Panc1 (cell line): ENCODE measurements around the gene IL22. TPM values are rescaled to one million over a fixed set of nuclear protein-coding genes. Genes with fewer than 3 reads are reported as not detected.

ENCODE experiments used
- ATAC-seq: fragments of 200-7000 bp; cut with Tn5 transposase; 2 replicates; pipeline ENCODE4 v1.9.1; 2020; ENCODE audit warnings: mild to moderate bottlenecking, moderate library complexity
- BruUV-seq: library from RNA; stranded (reverse); fragments of 400-500 nt; replicated peaks from 2 replicates; lab custom pipeline; 2021; lab: Mats Ljungman, UMichigan
- CTCF ChIA-PET: fragments of 300-600 bp; sonication (Branson Sonifier 250); formaldehyde crosslinking; loops from one replicate; lab custom pipeline; 2022; ENCODE audit warnings: antibody characterized with exemption; lab: Charles Lee
- POLR2A ChIA-PET: fragments of 300-600 bp; sonication (Branson Sonifier 250); formaldehyde crosslinking; loops from one replicate; lab custom pipeline; 2022; ENCODE audit warnings: antibody characterized with exemption; lab: Charles Lee
- DNase-seq: peaks from one replicate; pipeline ENCODE4 v3.0.0-alpha.2; 2010; ENCODE audit warnings: low read depth, low spot score
- H3K27ac ChIP-seq: 2 replicates; pipeline ENCODE4 v1.5.1; 2011; ENCODE audit warnings: mild to moderate bottlenecking, low read length, inconsistent platforms
- H3K27me3 ChIP-seq: fragments of 200-500 bp; sonication (Bioruptor generic); 2 replicates; pipeline ENCODE4 v1.6.0; 2014; ENCODE audit warnings: low read length, inconsistent platforms; ENCODE audit not compliant: control insufficient read depth, insufficient read depth
- H3K36me3 ChIP-seq: fragments of 200-500 bp; sonication (Bioruptor generic); 2 replicates; pipeline ENCODE4 v1.5.1; 2014; ENCODE audit warnings: inconsistent platforms, mild to moderate bottlenecking, low read length, moderate library complexity; ENCODE audit not compliant: control insufficient read depth, insufficient read depth
- H3K4me1 ChIP-seq: 2 replicates; pipeline ENCODE4 v1.5.1; 2011; ENCODE audit warnings: inconsistent platforms, mild to moderate bottlenecking, low read length, moderate library complexity; ENCODE audit not compliant: control insufficient read depth, insufficient read depth
- H3K4me3 ChIP-seq, 2 experiments: 2 replicates each; pipeline ENCODE4 v1.5.1; 2011 to 2012; ENCODE audit warnings: low read depth in 2 of 2, low read length in 2 of 2, mild to moderate bottlenecking in 2 of 2, inconsistent platforms in 1 of 2, moderate library complexity in 1 of 2
- H3K9me3 ChIP-seq: fragments of 200-500 bp; sonication (Bioruptor generic); 2 replicates; pipeline ENCODE4 v1.5.1; 2014; ENCODE audit warnings: low read depth, mild to moderate bottlenecking, inconsistent platforms, low read length, moderate library complexity; ENCODE audit not compliant: control insufficient read depth, insufficient read depth
- POLR2AphosphoS5 ChIP-seq: IDR thresholded peaks from 2 replicates; pipeline ENCODE4 v1.6.1; 2012; ENCODE audit warnings: mild to moderate bottlenecking, low read depth, low read length, moderate library complexity
- SIN3A ChIP-seq: IDR thresholded peaks from 2 replicates; pipeline ENCODE4 v1.6.1; 2012; ENCODE audit warnings: low read depth, mild to moderate bottlenecking, low read length, moderate library complexity, borderline replicate concordance; ENCODE audit not compliant: insufficient read depth
- TCF7L2 ChIP-seq: IDR thresholded peaks from 2 replicates; pipeline ENCODE4 v1.6.1; 2011; ENCODE audit warnings: mild to moderate bottlenecking, low read depth, low read length, inconsistent platforms
- in situ Hi-C: cut with HindIII; loops from 2 replicates; pipeline ENCODE4 v1.10.0; 2016; ENCODE audit warnings: low sequenced_read_pairs, low pct_unique_long_range_greater_than_20kb
- intact Hi-C: fragments of 100-400 bp; cut with micrococcal nuclease; formaldehyde crosslinking; loops from one replicate; pipeline ENCODE4 v1.10.0; 2022; ENCODE audit not compliant: unreplicated experiment
- total RNA-seq: library from RNA; stranded (reverse); gene quantifications from one replicate; pipeline ENCODE4 v1.2.1, GENCODE V29; 2021; ENCODE audit not compliant: unreplicated experiment
- TF ChIP-seq, protein P1 (sequence below), 2 experiments: IDR thresholded peaks; 2 replicates each; pipeline ENCODE4 v1.6.1; 2011 to 2012; ENCODE audit warnings: low read depth in 2 of 2, control low read depth in 1 of 2, low read length in 1 of 2, mild to moderate bottlenecking in 1 of 2, moderate library complexity in 1 of 2; ENCODE audit not compliant: insufficient read depth in 1 of 2
- TF ChIP-seq, protein P2 (sequence below): fragments of 450-650 bp; IDR thresholded peaks from 2 replicates; pipeline ENCODE4 v1.5.1; 2017; ENCODE audit warnings: mild to moderate bottlenecking

IL22 gene
- total RNA-seq, 1 experiment from 2014 or later: not detected

DNA sequence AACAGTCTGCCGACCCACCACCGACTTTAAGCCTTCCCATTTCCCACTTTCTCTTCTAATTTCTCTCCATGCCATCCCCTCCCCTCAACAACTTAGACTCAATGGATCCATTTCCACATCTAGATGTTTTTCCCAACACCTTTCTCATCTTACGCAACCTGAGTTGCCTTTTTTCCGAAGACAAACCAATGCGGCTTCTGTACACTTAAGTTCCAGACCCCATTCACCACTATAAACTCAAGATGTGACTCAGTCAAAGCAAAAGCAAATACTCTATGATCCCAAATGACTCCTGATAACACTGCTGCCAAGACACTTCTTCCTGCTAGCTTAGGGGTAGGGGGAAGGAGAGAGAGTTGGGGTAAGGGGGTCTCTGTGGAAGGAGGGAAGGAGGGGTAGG is 1.3 kb downstream of the IL22 start:
- TF ChIP-seq TCF7L2 (no peak), SIN3A (no peak)
- TF ChIP-seq, protein P1, sequence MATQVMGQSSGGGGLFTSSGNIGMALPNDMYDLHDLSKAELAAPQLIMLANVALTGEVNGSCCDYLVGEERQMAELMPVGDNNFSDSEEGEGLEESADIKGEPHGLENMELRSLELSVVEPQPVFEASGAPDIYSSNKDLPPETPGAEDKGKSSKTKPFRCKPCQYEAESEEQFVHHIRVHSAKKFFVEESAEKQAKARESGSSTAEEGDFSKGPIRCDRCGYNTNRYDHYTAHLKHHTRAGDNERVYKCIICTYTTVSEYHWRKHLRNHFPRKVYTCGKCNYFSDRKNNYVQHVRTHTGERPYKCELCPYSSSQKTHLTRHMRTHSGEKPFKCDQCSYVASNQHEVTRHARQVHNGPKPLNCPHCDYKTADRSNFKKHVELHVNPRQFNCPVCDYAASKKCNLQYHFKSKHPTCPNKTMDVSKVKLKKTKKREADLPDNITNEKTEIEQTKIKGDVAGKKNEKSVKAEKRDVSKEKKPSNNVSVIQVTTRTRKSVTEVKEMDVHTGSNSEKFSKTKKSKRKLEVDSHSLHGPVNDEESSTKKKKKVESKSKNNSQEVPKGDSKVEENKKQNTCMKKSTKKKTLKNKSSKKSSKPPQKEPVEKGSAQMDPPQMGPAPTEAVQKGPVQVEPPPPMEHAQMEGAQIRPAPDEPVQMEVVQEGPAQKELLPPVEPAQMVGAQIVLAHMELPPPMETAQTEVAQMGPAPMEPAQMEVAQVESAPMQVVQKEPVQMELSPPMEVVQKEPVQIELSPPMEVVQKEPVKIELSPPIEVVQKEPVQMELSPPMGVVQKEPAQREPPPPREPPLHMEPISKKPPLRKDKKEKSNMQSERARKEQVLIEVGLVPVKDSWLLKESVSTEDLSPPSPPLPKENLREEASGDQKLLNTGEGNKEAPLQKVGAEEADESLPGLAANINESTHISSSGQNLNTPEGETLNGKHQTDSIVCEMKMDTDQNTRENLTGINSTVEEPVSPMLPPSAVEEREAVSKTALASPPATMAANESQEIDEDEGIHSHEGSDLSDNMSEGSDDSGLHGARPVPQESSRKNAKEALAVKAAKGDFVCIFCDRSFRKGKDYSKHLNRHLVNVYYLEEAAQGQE (IDR thresholded peaks at IDR 0.05; ENCODE audit: insufficient read depth in 1 of 2, low read depth in 2 of 2, low read length in 1 of 2): no peak
- H3K4me1 ChIP-seq: no peaks in the 10 kb centered on the region
- no peaks in the 10 kb centered on the region; the same call in 1 of the 2 replicates for H3K27me3 ChIP-seq
- intact Hi-C loops: no loop called here
- POLR2A ChIA-PET: no interaction called here
- no peak overlapping the region for H3K27ac ChIP-seq
- no peaks in the 10 kb centered on the region for H3K36me3 ChIP-seq
- no peak overlapping the region for H3K4me3 ChIP-seq
- ATAC-seq: no peak
- in situ Hi-C loops: no loop called here
- no TSS peak for BruUV-seq
- H3K9me3 ChIP-seq: peaks cover 4% of the 10 kb centered on the region; the same call in 1 of the 2 replicates
- CTCF ChIA-PET: no interaction called here
- no peak for DNase-seq

DNA sequence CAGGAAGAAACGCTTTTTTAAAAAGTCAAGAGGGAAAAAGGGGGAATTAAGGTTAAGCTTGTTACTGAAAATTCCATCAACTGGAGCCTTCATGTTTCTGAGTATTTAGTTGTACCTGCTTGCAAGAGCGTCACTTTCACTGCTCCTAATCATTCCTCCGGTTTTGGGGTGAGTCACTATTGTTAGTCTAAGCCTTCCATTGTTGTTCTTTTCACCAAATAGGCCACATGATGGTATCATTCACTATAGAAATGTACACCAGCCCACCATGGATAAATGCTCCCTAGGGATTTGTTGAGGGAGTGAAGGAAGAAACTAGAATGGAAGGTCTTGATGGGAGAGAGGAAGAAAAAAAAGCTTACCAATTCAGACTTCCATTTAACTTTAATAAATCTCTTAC is 3.0 kb downstream of the IL22 start:
- no peaks in the 10 kb centered on the region for H3K36me3 ChIP-seq
- intact Hi-C loops (no loop called here), in situ Hi-C loops (no loop called here)
- ATAC-seq (no peak), DNase-seq (no peak)
- H3K9me3 ChIP-seq: peaks cover 4% of the 10 kb centered on the region; the same call in 1 of the 2 replicates
- H3K27me3 ChIP-seq: no peaks in the 10 kb centered on the region; the same call in 1 of the 2 replicates
- H3K4me3 ChIP-seq: no peak overlapping the region
- no peak overlapping the region for H3K27ac ChIP-seq
- H3K4me1 ChIP-seq: no peaks in the 10 kb centered on the region
- POLR2A ChIA-PET: no interaction called here
- no TSS peak for BruUV-seq
- CTCF ChIA-PET: no interaction called here
- TF ChIP-seq, protein P2, sequence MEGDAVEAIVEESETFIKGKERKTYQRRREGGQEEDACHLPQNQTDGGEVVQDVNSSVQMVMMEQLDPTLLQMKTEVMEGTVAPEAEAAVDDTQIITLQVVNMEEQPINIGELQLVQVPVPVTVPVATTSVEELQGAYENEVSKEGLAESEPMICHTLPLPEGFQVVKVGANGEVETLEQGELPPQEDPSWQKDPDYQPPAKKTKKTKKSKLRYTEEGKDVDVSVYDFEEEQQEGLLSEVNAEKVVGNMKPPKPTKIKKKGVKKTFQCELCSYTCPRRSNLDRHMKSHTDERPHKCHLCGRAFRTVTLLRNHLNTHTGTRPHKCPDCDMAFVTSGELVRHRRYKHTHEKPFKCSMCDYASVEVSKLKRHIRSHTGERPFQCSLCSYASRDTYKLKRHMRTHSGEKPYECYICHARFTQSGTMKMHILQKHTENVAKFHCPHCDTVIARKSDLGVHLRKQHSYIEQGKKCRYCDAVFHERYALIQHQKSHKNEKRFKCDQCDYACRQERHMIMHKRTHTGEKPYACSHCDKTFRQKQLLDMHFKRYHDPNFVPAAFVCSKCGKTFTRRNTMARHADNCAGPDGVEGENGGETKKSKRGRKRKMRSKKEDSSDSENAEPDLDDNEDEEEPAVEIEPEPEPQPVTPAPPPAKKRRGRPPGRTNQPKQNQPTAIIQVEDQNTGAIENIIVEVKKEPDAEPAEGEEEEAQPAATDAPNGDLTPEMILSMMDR: no peak
- TF ChIP-seq, protein P1 (IDR thresholded peaks at IDR 0.05; ENCODE audit: insufficient read depth in 1 of 2, low read depth in 2 of 2, low read length in 1 of 2): no peak
- no peak for TF ChIP-seq POLR2AphosphoS5
- TF ChIP-seq SIN3A: no peak
- TF ChIP-seq TCF7L2: no peak
